PC-9 (cell line): ENCODE measurements around the gene KCNJ5. TPM values are rescaled to one million over a fixed set of nuclear protein-coding genes. Genes with fewer than 3 reads are reported as not detected.
"Not testable (repeated sequence)": the region's sequence is repeated elsewhere in the genome, so short reads cannot be mapped to it uniquely, and the experiment has no call there.

Experiments
- BruUV-seq: library from RNA; stranded (reverse); fragments of 400-500 nt; replicated peaks from 2 replicates; lab custom pipeline; 2021; lab: Mats Ljungman, UMichigan
- CTCF ChIA-PET: fragments of 300-600 bp; sonication (Branson Sonifier 250); formaldehyde crosslinking; loops from one replicate; lab custom pipeline; 2022; ENCODE audit warnings: antibody characterized with exemption; lab: Charles Lee
- POLR2A ChIA-PET: fragments of 300-600 bp; sonication (Branson Sonifier 250); formaldehyde crosslinking; loops from one replicate; lab custom pipeline; 2022; ENCODE audit warnings: antibody characterized with exemption; ENCODE audit not compliant: unreplicated experiment; lab: Charles Lee
- DNase-seq, 2 experiments: peaks; one replicate each; pipeline versions ENCODE4 v3.0.0 to v3.0.0-alpha.2; 2015 to 2022; ENCODE audit warnings: mixed read lengths in 1 of 2
- H2AFZ ChIP-seq: fragments of 200-600 bp; sonication (generic); 2 replicates; pipeline ENCODE4 v1.8.1; 2017; ENCODE audit warnings: antibody characterized with exemption
- H3F3A ChIP-seq: fragments of 200-600 bp; sonication (generic); 2 replicates; pipeline ENCODE4 v1.8.1; 2017; ENCODE audit warnings: antibody characterized with exemption, mild to moderate bottlenecking, low read depth; ENCODE audit not compliant: insufficient read depth
- H3K27ac ChIP-seq: fragments of 200-600 bp; sonication (generic); 2 replicates; pipeline ENCODE4 v1.6.1; 2016; ENCODE audit warnings: mixed run types
- H3K27me3 ChIP-seq: fragments of 200-600 bp; sonication (generic); 2 replicates; pipeline ENCODE4 v1.6.1; 2016; ENCODE audit warnings: low read depth, mixed run types; ENCODE audit not compliant: insufficient read depth
- H3K36me3 ChIP-seq: fragments of 200-600 bp; sonication (generic); 2 replicates; pipeline ENCODE4 v1.6.1; 2016; ENCODE audit warnings: low read depth, mixed run types
- H3K4me1 ChIP-seq: fragments of 200-600 bp; sonication (generic); replicated peaks from 2 replicates; pipeline ENCODE4 v1.6.1; 2016; ENCODE audit warnings: mixed run types; ENCODE audit not compliant: insufficient read depth
- H3K4me2 ChIP-seq: fragments of 200-600 bp; sonication (generic); 2 replicates; pipeline ENCODE4 v1.6.1; 2017; ENCODE audit warnings: mixed run types
- H3K4me3 ChIP-seq: fragments of 200-600 bp; sonication (generic); 2 replicates; pipeline ENCODE4 v1.6.1; 2016; ENCODE audit warnings: mixed run types
- H3K79me2 ChIP-seq: fragments of 200-600 bp; sonication (generic); 2 replicates; pipeline ENCODE4 v1.6.1; 2017; ENCODE audit warnings: low read depth, mixed run types
- H3K9me2 ChIP-seq: fragments of 200-600 bp; sonication (generic); 2 replicates; pipeline ENCODE4 v1.8.1; 2017; ENCODE audit warnings: mild to moderate bottlenecking; ENCODE audit not compliant: insufficient read depth
- H3K9me3 ChIP-seq: fragments of 200-600 bp; sonication (generic); 2 replicates; pipeline ENCODE4 v1.8.1; 2016; ENCODE audit warnings: low read depth; ENCODE audit not compliant: insufficient read depth
- H4K20me1 ChIP-seq: fragments of 200-600 bp; sonication (generic); 2 replicates; pipeline ENCODE4 v1.8.1; 2017; ENCODE audit not compliant: insufficient read depth
- CTCF ChIP-seq: fragments of 200-600 bp; sonication (generic); conservative IDR thresholded peaks from 2 replicates; pipeline ENCODE4 v1.6.1; 2017; ENCODE audit warnings: mixed run types, antibody characterized with exemption, mild to moderate bottlenecking, moderate library complexity
- EZH2 ChIP-seq: fragments of 200-600 bp; sonication (generic); IDR thresholded peaks from 2 replicates; pipeline ENCODE4 v1.8.0; 2017; ENCODE audit warnings: antibody characterized with exemption, low read depth
- intact Hi-C: fragments of 100-400 bp; cut with micrococcal nuclease; formaldehyde crosslinking; loops from one replicate; pipeline ENCODE4 v1.10.0; 2022; ENCODE audit not compliant: unreplicated experiment
- total RNA-seq: library from RNA; stranded (reverse); gene quantifications from 2 replicates; pipeline ENCODE4 v1.2.3, GENCODE V29; 2021

KCNJ5 gene
- total RNA-seq, 1 experiment from 2014 or later: 0.11 TPM

- Histone ChIP-seq H3K9me2 (no peaks in the 10 kb centered on the region), H2AFZ (no peak overlapping the region), H4K20me1 (no peaks in the 10 kb centered on the region), H3K9me3 (no peaks in the 10 kb centered on the region), H3K4me1 (no peaks in the 10 kb centered on the region), H3K27ac (no peak overlapping the region), H3K79me2 (no peaks in the 10 kb centered on the region), H3F3A (no peaks in the 10 kb centered on the region), H3K4me3 (no peak overlapping the region), H3K27me3 (peaks cover 39% of the 10 kb centered on the region), H3K36me3 (no peaks in the 10 kb centered on the region), H3K4me2 (no peak overlapping the region)
- intact Hi-C loops: no loop called here
- BruUV-seq: no TSS peak
- DNase-seq: no peak
- CTCF ChIA-PET: interaction anchor here (0.5 kb wide), 1 partner anchor 11 kb away, joined by 3 read pairs; no protein-coding TSS in a partner anchor
- TF ChIP-seq CTCF (no peak), EZH2 (no peak)
- POLR2A ChIA-PET: no interaction called here
Measured at GRCh38 chr11:128917144-128917724, 26.1 kb downstream of the KCNJ5 start.

- Histone ChIP-seq H3K4me3 (no peak overlapping the region), H4K20me1 (no peaks in the 10 kb centered on the region), H3F3A (no peaks in the 10 kb centered on the region), H3K79me2 (no peaks in the 10 kb centered on the region), H3K9me3 (no peaks in the 10 kb centered on the region), H2AFZ (no peak overlapping the region), H3K9me2 (no peaks in the 10 kb centered on the region), H3K27me3 (peaks cover 33% of the 10 kb centered on the region), H3K36me3 (no peaks in the 10 kb centered on the region), H3K27ac (no peak overlapping the region), H3K4me1 (no peaks in the 10 kb centered on the region), H3K4me2 (no peak overlapping the region)
- no TSS peak for BruUV-seq
- ChIA-PET CTCF (no interaction called here), POLR2A (no interaction called here)
- intact Hi-C loops: no loop called here
- TF ChIP-seq CTCF (no peak), EZH2 (no peak)
- DNase-seq: no peak
Measured at GRCh38 chr11:128919216-128919615, 28.1 kb downstream of the KCNJ5 start.

GRCh38 chr11:128919635-128920034 lies 28.5 kb downstream of the KCNJ5 start:
- H3K4me2 ChIP-seq, H3K79me2 ChIP-seq, H3K9me3 ChIP-seq, BruUV-seq, H3K27ac ChIP-seq, CTCF ChIA-PET, H2AFZ ChIP-seq, H3K4me3 ChIP-seq, POLR2A ChIA-PET, H3F3A ChIP-seq, H3K9me2 ChIP-seq, H3K36me3 ChIP-seq, intact Hi-C loops, H3K4me1 ChIP-seq, H4K20me1 ChIP-seq, DNase-seq: not testable (repeated sequence)
- H3K27me3 ChIP-seq: peaks cover 36% of the 10 kb centered on the region

GRCh38 chr11:128920666-128921065 lies 29.5 kb downstream of the KCNJ5 start:
- H3K79me2 ChIP-seq: no peaks in the 10 kb centered on the region
- H3K27ac ChIP-seq: no peak overlapping the region
- ChIA-PET CTCF (no interaction called here), POLR2A (no interaction called here)
- no peak for DNase-seq
- TF ChIP-seq EZH2 (no peak), CTCF (no peak)
- H3K4me3 ChIP-seq: no peak overlapping the region
- H3K9me3 ChIP-seq: no peaks in the 10 kb centered on the region
- no peaks in the 10 kb centered on the region for H4K20me1 ChIP-seq
- H3K36me3 ChIP-seq: no peaks in the 10 kb centered on the region
- H3K9me2 ChIP-seq: no peaks in the 10 kb centered on the region
- no peak overlapping the region for H3K4me2 ChIP-seq
- intact Hi-C loops: no loop called here
- BruUV-seq: no TSS peak
- no peaks in the 10 kb centered on the region for H3K4me1 ChIP-seq
- no peaks in the 10 kb centered on the region for H3F3A ChIP-seq
- H2AFZ ChIP-seq: no peak overlapping the region
- peaks cover 42% of the 10 kb centered on the region for H3K27me3 ChIP-seq
